Measurements from ENCODE around the gene NUMB.
A peak's percentile ranks its signal among the peaks of the same experiment; 100 is the strongest.

The NUMB gene

GRCh38 chr14:73458183-73458976, at the start of gene NUMB:
Gene NUMB, minus strand, starts transcription at chr14:73458546. Its CDS starts 102,795 bp downstream, at chr14:73355751.
- DNase-seq, result peak; percentile 100

GRCh38 chr14:73503648-73504047, 45.3 kb upstream of the NUMB start:
- no peak for DNase-seq

GRCh38 chr14:73502017-73502619, 43.8 kb upstream of the NUMB start:
- DNase-seq, result no peak

GRCh38 chr14:73500360-73500759, 42.0 kb upstream of the NUMB start:
- no peak for DNase-seq

- no peak for DNase-seq
Observed at GRCh38 chr14:73494593-73494992, 36.2 kb upstream of the NUMB start.

- DNase-seq, result no peak
Observed at GRCh38 chr14:73492670-73493069, 34.3 kb upstream of the NUMB start.

- no peak for DNase-seq
Observed at GRCh38 chr14:73492043-73492552, 33.8 kb upstream of the NUMB start.

- DNase-seq, result peak; percentile 24
Observed at GRCh38 chr14:73491256-73492042, 33.1 kb upstream of the NUMB start.

- no peak for DNase-seq
Observed at GRCh38 chr14:73489481-73490175, 31.3 kb upstream of the NUMB start.

- DNase-seq, result no peak
Observed at GRCh38 chr14:73478684-73479083, 20.3 kb upstream of the NUMB start.

GRCh38 chr14:73477618-73478266, 19.4 kb upstream of the NUMB start:
- no peak for DNase-seq

GRCh38 chr14:73476451-73476931, 18.1 kb upstream of the NUMB start:
- DNase-seq, result no peak

- DNase-seq, result no peak
Observed at GRCh38 chr14:73474952-73475351, 16.6 kb upstream of the NUMB start.

- DNase-seq, result peak; percentile 53
Observed at GRCh38 chr14:73472185-73473114, 14.1 kb upstream of the NUMB start.

- no peak for DNase-seq
Observed at GRCh38 chr14:73471582-73472184, 13.3 kb upstream of the NUMB start.

GRCh38 chr14:73468828-73469375, 10.6 kb upstream of the NUMB start:
- no peak for DNase-seq

- no peak for DNase-seq
Observed at GRCh38 chr14:73467800-73468199, 9.5 kb upstream of the NUMB start.

GRCh38 chr14:73467377-73467776, 9.0 kb upstream of the NUMB start:
- no peak for DNase-seq

- no peak for DNase-seq
Observed at GRCh38 chr14:73466861-73467260, 8.5 kb upstream of the NUMB start.

GRCh38 chr14:73465823-73466532, 7.6 kb upstream of the NUMB start:
- DNase-seq, result no peak

Measured in DMS153 (cell line).